ENCODE measurements around the gene FAM170B. TPM values are rescaled to one million over a fixed set of nuclear protein-coding genes. Genes with fewer than 3 reads are reported as not detected.

FAM170B gene
- total RNA-seq, 2 experiments from 2014 or later, result not detected

- no peak for ATAC-seq
- CTCF ChIA-PET, result interaction anchor here (0.9 to 2.0 kb wide), 3 partner anchors 10 to 518 kb away, joined by 4 to 5 read pairs (median 4); no protein-coding TSS in a partner anchor
- no peaks in the 10 kb centered on the region for H3K27me3 Mint-ChIP-seq
Measured at GRCh38 chr10:49173853-49174252, 40.0 kb upstream of the FAM170B start.

DNA sequence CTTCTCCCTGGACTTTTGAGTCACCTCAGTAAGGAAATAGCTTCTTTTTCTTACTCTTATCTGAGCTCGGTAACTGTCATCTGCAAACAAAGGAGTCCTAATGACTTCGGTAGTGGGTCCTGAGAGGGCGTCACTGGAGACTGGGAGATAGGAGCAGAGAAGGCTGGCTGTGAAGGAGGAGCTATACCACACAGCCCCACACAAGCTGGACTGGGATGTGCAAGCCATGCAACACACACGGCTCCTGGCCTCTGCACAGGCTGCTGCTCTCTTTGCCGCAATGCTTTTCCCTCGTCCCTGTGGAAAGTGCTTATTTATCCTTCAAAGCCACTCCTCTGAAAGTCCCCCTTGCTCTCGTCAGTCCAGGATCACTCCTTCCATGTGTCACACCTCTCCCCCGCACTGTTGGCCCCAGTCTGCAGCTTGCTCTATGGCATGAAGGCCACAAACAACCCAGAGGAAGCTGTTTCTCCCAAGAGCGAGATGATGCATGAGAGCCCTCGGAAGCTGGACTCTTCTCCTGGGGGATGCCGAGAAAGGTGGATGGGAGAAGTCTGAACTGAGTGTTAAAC lies 39.5 kb upstream of the FAM170B start:
- CTCF ChIA-PET, result interaction anchor here (0.9 to 2.0 kb wide), 3 partner anchors 9 to 515 kb away, joined by 3 to 5 read pairs (median 4); no protein-coding TSS in a partner anchor
- H3K27me3 Mint-ChIP-seq, result no peaks in the 10 kb centered on the region
- H3K4me1 Mint-ChIP-seq, result peaks cover 59% of the 10 kb centered on the region
- peaks cover 9% of the 10 kb centered on the region for H3K36me3 Mint-ChIP-seq
- DNase-seq (no peak), ATAC-seq (no peak)
- H3K27ac Mint-ChIP-seq, result no peak overlapping the region
- no peak overlapping the region for H3K4me3 Mint-ChIP-seq
- H3K9me3 Mint-ChIP-seq (ENCODE audit: low read depth), result no peaks in the 10 kb centered on the region

More at GRCh38 chr10:49173853-49174252, 40.0 kb upstream of the FAM170B start:
- Mint-ChIP-seq H3K36me3 (peaks cover 9% of the 10 kb centered on the region), H3K27ac (no peak overlapping the region), H3K4me1 (peaks cover 62% of the 10 kb centered on the region), H3K9me3 (ENCODE audit: low read depth) (no peaks in the 10 kb centered on the region), H3K4me3 (no peak overlapping the region)
- no peak for DNase-seq

DNA sequence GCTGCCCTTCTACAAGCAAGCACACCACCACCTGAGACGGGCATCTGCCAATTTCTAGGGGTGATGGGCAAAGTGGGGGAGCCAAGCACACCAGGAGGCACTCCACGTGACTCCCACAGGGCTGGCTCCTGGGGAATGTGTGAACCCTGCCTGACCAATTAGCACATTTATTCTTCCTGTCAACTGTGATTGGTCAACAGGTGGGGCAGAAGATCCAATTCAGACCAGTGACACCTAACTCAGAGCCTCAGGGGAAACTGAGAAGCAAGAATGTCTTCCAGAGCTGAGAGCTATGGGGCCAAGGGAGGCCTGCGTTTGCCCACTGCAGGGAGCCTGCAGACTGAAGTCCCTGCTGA lies 38.9 kb upstream of the FAM170B start:
- Mint-ChIP-seq H3K27ac (peak overlapping the region; percentile 21), H3K36me3 (peaks cover 12% of the 10 kb centered on the region), H3K9me3 (ENCODE audit: low read depth) (no peaks in the 10 kb centered on the region), H3K4me1 (peaks cover 57% of the 10 kb centered on the region), H3K4me3 (no peak overlapping the region), H3K27me3 (no peaks in the 10 kb centered on the region)
- CTCF ChIA-PET, result interaction anchor here (1.0 to 2.0 kb wide), 3 partner anchors 11 to 515 kb away, joined by 3 to 5 read pairs (median 3); no protein-coding TSS in a partner anchor
- DNase-seq (no peak), ATAC-seq (no peak)

DNA sequence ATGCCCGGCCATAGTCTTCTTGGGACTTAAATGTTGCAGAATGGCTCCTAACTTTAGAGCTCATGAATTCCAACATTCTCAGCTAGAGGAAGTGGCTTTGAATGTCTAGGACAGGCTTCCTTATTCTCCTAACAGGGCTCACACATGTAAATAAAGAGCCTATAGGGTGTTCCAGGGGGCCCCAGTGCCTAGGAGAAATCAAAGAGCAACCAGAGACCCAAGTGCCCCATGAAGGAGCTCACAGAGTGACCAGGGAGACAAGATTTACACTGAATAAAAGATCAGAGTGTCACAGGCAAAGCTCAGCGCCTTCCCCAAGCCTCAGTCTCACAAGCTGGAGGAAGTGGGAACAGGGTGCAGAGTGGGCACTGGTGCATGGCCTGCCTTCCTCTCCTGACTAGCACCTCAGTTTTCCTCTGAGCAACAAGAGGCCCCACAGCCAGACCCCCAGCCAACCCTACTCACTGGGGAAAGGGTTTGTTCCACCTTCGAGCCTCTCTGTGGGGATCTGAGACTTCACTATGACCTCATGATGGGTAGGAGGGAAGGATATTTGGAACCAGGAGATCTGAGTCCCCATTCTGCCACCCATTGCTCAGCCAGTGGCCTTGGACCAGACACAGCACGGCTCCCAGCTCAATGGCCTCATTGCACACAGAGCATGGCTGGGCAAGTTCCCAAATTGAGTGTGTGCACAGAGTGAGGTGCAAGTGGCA lies 38.4 kb upstream of the FAM170B start:
- H3K36me3 Mint-ChIP-seq, result peaks cover 7% of the 10 kb centered on the region
- CTCF ChIA-PET, result interaction anchor here (1.0 to 2.0 kb wide), 3 partner anchors 11 to 514 kb away, joined by 3 to 5 read pairs (median 3); no protein-coding TSS in a partner anchor
- no peaks in the 10 kb centered on the region for H3K9me3 Mint-ChIP-seq (ENCODE audit: low read depth)
- no peak overlapping the region for H3K4me3 Mint-ChIP-seq
- peaks cover 53% of the 10 kb centered on the region for H3K4me1 Mint-ChIP-seq
- H3K27me3 Mint-ChIP-seq, result no peaks in the 10 kb centered on the region
- DNase-seq (no peak), ATAC-seq (no peak)
- no peak overlapping the region for H3K27ac Mint-ChIP-seq

DNA sequence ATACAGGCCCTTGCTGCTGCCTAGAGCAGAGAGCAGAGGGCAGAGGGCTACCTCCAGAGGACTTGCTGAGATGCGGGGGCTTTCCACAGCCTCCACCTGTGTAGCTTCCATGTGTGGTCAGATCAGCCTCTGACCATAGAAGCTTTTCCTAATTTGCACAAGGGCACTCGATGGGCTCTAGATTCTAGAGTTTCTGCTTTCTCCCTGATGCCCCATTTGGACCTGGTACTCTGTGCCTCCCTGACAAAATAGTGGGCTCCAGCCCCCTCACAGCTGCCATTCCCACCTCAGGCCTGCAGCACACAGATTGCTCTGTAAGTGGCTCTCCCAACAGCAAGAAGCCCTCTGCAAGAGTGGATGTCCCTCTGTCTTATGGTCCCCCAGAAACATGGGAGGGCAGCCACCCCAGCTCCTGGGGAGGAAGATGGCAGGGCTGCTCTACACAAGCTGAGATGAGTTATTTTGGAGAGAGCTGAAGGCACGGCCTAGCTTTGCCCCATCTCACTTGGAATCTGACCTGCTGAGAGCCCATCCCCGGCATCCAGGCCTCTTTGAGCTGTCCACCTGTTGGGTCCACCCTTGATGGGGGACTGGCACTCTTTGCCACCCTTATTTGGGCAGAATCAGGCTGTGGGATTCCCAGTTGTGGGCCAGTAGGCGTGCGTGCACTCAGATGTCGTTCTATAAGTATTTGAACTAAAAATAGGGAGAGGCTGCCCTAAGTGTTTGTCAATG lies 37.7 kb upstream of the FAM170B start:
- Mint-ChIP-seq H3K4me3 (no peak overlapping the region), H3K4me1 (peaks cover 53% of the 10 kb centered on the region), H3K36me3 (peaks cover 7% of the 10 kb centered on the region), H3K27me3 (no peaks in the 10 kb centered on the region), H3K27ac (no peak overlapping the region), H3K9me3 (ENCODE audit: low read depth) (no peaks in the 10 kb centered on the region)
- no peak for DNase-seq
- ATAC-seq, result no peak
- CTCF ChIA-PET, result interaction anchor here (1.0 to 1.5 kb wide), 2 partner anchors 9 to 237 kb away, joined by 3 read pairs; no protein-coding TSS in a partner anchor

GRCh38 chr10:49170632-49171325 lies 37.0 kb upstream of the FAM170B start:
- Mint-ChIP-seq H3K4me3 (no peak overlapping the region), H3K4me1 (peaks cover 50% of the 10 kb centered on the region), H3K27ac (peak overlapping the region; percentile 47), H3K36me3 (peaks cover 9% of the 10 kb centered on the region), H3K27me3 (no peaks in the 10 kb centered on the region), H3K9me3 (ENCODE audit: low read depth) (no peaks in the 10 kb centered on the region)
- no peak for DNase-seq
- CTCF ChIA-PET, result interaction anchor here (1.5 kb wide), 1 partner anchor 8 kb away, joined by 3 read pairs; no protein-coding TSS in a partner anchor
- ATAC-seq, result no peak

- DNase-seq (no peak), ATAC-seq (no peak)
- CTCF ChIA-PET, result interaction anchor here (1.2 kb wide), 1 partner anchor 512 kb away, joined by 5 read pairs; no protein-coding TSS in a partner anchor
- Mint-ChIP-seq H3K36me3 (peaks cover 7% of the 10 kb centered on the region), H3K27me3 (no peaks in the 10 kb centered on the region), H3K4me3 (no peak overlapping the region), H3K4me1 (peaks cover 43% of the 10 kb centered on the region), H3K27ac (no peak overlapping the region), H3K9me3 (ENCODE audit: low read depth) (no peaks in the 10 kb centered on the region)
Measured at GRCh38 chr10:49169776-49170175, 36.0 kb upstream of the FAM170B start.

- H3K27ac Mint-ChIP-seq, result no peak overlapping the region
Measured at GRCh38 chr10:49168831-49169500, 35.1 kb upstream of the FAM170B start.

GRCh38 chr10:49168171-49168540 lies 34.3 kb upstream of the FAM170B start:
- H3K27me3 Mint-ChIP-seq, result no peaks in the 10 kb centered on the region
- ATAC-seq (no peak), DNase-seq (no peak)
- no peak overlapping the region for H3K4me3 Mint-ChIP-seq
- peak overlapping the region; percentile 7 for H3K27ac Mint-ChIP-seq
- H3K36me3 Mint-ChIP-seq, result peaks cover 9% of the 10 kb centered on the region
- H3K9me3 Mint-ChIP-seq (ENCODE audit: low read depth), result no peaks in the 10 kb centered on the region
- peaks cover 43% of the 10 kb centered on the region for H3K4me1 Mint-ChIP-seq
- CTCF ChIA-PET, result interaction anchor here (1.0 kb wide), 1 partner anchor 511 kb away, joined by 3 read pairs; no protein-coding TSS in a partner anchor

More at GRCh38 chr10:49168831-49169500, 35.1 kb upstream of the FAM170B start:
- CTCF ChIA-PET, result interaction anchor here (1.2 kb wide), 1 partner anchor 511 kb away, joined by 5 read pairs; no protein-coding TSS in a partner anchor
- ATAC-seq, result no peak
- Mint-ChIP-seq H3K4me1 (peaks cover 47% of the 10 kb centered on the region), H3K9me3 (ENCODE audit: low read depth) (no peaks in the 10 kb centered on the region), H3K27me3 (no peaks in the 10 kb centered on the region), H3K4me3 (no peak overlapping the region), H3K36me3 (peaks cover 9% of the 10 kb centered on the region)
- DNase-seq, result no peak

- no peak for DNase-seq
- CTCF ChIA-PET, result interaction anchor here (0.9 to 1.0 kb wide), 2 partner anchors 15 to 511 kb away, joined by 3 read pairs; no protein-coding TSS in a partner anchor
- Mint-ChIP-seq H3K9me3 (ENCODE audit: low read depth) (no peaks in the 10 kb centered on the region), H3K4me3 (no peak overlapping the region), H3K4me1 (peaks cover 40% of the 10 kb centered on the region), H3K36me3 (peaks cover 11% of the 10 kb centered on the region), H3K27me3 (no peaks in the 10 kb centered on the region), H3K27ac (peak overlapping the region; percentile 7)
- no peak for ATAC-seq
Measured at GRCh38 chr10:49167425-49168170, 33.8 kb upstream of the FAM170B start.

DNA sequence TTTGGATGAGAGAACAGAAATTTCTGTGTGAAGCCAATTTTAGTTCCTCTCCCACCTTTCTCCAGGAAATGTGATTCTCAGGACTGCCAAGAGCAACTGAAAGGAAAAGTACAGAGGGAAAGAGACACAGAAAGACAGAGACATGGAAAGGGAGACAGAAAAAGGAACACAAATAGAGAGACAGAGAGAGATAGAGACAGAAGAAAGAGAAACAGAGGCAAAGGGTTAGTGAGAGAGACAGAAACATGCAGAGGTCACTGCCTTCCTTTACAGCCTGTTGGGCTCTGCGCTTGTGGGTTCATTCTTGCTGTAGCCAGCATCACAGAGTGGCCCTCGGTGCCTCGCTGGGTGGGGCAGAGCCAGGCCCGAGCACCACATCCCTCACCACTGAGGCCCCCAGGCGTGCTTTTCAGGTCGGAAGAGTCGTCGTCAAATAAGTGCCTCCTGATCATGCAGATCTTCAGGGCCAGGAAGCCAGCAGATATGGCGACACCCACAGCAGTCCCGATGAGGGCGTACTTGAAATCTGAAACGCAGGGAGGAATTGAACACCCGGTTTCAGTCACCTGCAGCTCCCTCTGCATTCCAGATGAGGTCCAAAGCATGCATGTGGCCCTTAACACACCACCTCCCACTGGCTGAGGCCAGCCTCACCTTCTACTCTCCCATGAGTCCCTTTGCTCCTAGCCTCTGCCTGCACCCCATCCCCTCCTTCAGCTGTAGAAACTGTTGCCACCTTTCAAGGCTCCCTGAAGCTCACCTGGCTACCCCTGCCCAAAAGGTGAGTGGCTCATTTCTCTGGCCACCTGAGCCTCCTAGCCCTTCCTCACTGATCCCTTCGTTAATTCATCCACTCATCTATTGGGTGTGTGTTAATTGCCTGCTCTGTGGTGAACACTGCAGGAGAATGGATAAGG lies 32.9 kb upstream of the FAM170B start:
- Mint-ChIP-seq H3K36me3 (peaks cover 13% of the 10 kb centered on the region), H3K4me1 (peaks cover 32% of the 10 kb centered on the region), H3K4me3 (no peak overlapping the region), H3K27me3 (no peaks in the 10 kb centered on the region), H3K27ac (peak overlapping the region; percentile 31), H3K9me3 (ENCODE audit: low read depth) (no peaks in the 10 kb centered on the region)
- CTCF ChIA-PET, result interaction anchor here (0.9 kb wide), 1 partner anchor 14 kb away, joined by 3 read pairs; no protein-coding TSS in a partner anchor
- no peak for DNase-seq
- ATAC-seq, result no peak
